Subcutaneous adipose tissue (tissue), 4 donors: Measurements from ENCODE around the gene OTUD4. TPM values are rescaled to one million over a fixed set of nuclear protein-coding genes. Genes with fewer than 3 reads are reported as not detected.

Experiments
- CTCF ChIP-seq: fragments of 450-650 bp; IDR thresholded peaks from one replicate; pipeline ENCODE4 v1.5.1; 2016; ENCODE audit warnings: low read depth, mild to moderate bottlenecking, control low read depth, antibody characterized with exemption, moderate library complexity
- total RNA-seq, 4 donors: library from RNA; depleted of rRNA; stranded (reverse); fragments of >200 nt; gene quantifications; one replicate each; pipeline ENCODE4 v1.1.0, GENCODE V29; 2016

The OTUD4 gene
- total RNA-seq, 4 donors from 2014 or later, result 29.2 to 43.2 (median 35.0) TPM

GRCh38 chr4:145207934-145208333 lies 27.5 kb upstream of the OTUD4 start:
- TF ChIP-seq CTCF, result no peak

GRCh38 chr4:145203410-145203809 lies 23.0 kb upstream of the OTUD4 start:
- TF ChIP-seq CTCF, result no peak

- TF ChIP-seq CTCF, result no peak
These were observed 20.0 kb upstream of the OTUD4 start for GRCh38 chr4:145200366-145200765.

- no peak for TF ChIP-seq CTCF
These were observed 18.8 kb upstream of the OTUD4 start for GRCh38 chr4:145199051-145199716.

GRCh38 chr4:145196747-145197146 lies 16.4 kb upstream of the OTUD4 start:
- no peak for TF ChIP-seq CTCF

- TF ChIP-seq CTCF, result no peak
These were observed 15.0 kb upstream of the OTUD4 start for GRCh38 chr4:145195167-145195952.

GRCh38 chr4:145189981-145190380 lies 9.6 kb upstream of the OTUD4 start:
- TF ChIP-seq CTCF, result no peak
